Urinary bladder (tissue), 4 donors: ENCODE measurements around the gene ROCK2. TPM values are rescaled to one million over a fixed set of nuclear protein-coding genes. Genes with fewer than 3 reads are reported as not detected.
A peak's percentile ranks its signal among the peaks of the same experiment; 100 is the strongest.

Experiments used
- DNase-seq: peaks from one replicate; pipeline ENCODE4 v3.0.0-alpha.2; 2015; ENCODE audit errors: extremely low spot score
- H3K27ac ChIP-seq: one replicate; pipeline ENCODE4 v1.5.1; 2013; ENCODE audit warnings: low read depth, mild to moderate bottlenecking, moderate library complexity
- H3K36me3 ChIP-seq: one replicate; pipeline ENCODE4 v1.6.1; 2013; ENCODE audit warnings: mild to moderate bottlenecking, moderate library complexity; ENCODE audit not compliant: insufficient read depth
- H3K4me1 ChIP-seq: one replicate; pipeline ENCODE4 v1.6.1; 2013; ENCODE audit warnings: mild to moderate bottlenecking, moderate library complexity; ENCODE audit not compliant: insufficient read depth
- H3K4me3 ChIP-seq: one replicate; pipeline ENCODE4 v1.5.1; 2013; ENCODE audit warnings: low read depth, low read length
- WGBS: extraction: QIAGEN DNeasy Blood & Tissue Kit; methylation state at CpG from one replicate; pipeline ENCODE4 v1.1.7; 2013; 5-methylcytosine and 5-hydroxymethylcytosine counted together
- polyA plus RNA-seq: library from polyadenylated mRNA; stranded (reverse); fragments of 200-250 nt; gene quantifications from one replicate; pipeline ENCODE4 v1.2.3, GENCODE V29; 2013
- total RNA-seq: library from RNA; depleted of rRNA; stranded (reverse); fragments of >200 nt; gene quantifications from one replicate; pipeline ENCODE4 v1.2.3, GENCODE V29; 2014
- donor health status: healthy with polysubstance abuse.
- donor health status: healthy.

Gene ROCK2
- total and polyA plus RNA-seq, 2 donors, result 36.3 to 167 TPM

DNA sequence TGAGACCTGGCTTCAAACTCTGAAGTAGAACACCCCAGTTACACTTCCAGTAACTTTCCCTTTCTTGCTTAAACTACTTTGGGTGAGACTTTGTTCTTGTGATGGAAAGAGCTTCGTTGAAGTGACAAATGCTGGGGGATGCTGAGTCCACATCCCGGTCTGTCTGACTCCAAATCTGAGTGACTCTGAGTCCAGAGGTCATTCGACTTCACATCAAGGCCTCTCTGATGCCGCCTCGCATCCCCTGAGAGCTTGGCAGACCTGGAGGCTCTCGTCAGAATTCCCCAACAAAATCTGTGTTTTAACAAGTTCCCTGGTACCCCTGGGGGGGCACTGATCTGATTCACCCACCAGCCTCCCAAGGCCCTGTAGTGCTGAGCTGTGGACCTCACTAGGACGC is 31.6 kb upstream of the ROCK2 start:
- 87% methylated on average over 7 of the region's 7 CpGs for WGBS
- H3K4me3 ChIP-seq, result no peak overlapping the region
- H3K27ac ChIP-seq, result peak overlapping the region; percentile 11
- no peaks in the 10 kb centered on the region for H3K36me3 ChIP-seq
- no peaks in the 10 kb centered on the region for H3K4me1 ChIP-seq
- no peak for DNase-seq

DNA sequence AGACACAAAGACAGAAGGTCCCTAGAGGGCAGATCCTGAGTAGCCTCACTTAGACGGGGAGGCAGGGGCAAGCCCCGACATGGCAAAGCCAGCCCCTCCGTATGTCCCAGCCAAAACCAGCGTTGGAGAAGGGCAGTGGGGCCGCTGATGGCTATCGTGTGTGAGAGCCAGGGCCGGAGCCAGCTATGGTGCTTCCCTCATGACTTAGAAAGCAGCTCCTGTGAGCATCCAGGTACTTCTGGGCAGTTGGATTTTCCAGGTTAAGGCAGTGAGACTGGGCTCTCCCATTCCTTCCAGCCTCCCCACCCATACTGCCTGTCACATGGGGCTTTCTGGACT is 31.2 kb upstream of the ROCK2 start:
- no peak overlapping the region for H3K4me3 ChIP-seq
- H3K4me1 ChIP-seq, result no peaks in the 10 kb centered on the region
- WGBS, result 59% methylated on average over 7 of the region's 7 CpGs
- DNase-seq, result no peak
- no peaks in the 10 kb centered on the region for H3K36me3 ChIP-seq
- H3K27ac ChIP-seq, result peak overlapping the region; percentile 41

DNA sequence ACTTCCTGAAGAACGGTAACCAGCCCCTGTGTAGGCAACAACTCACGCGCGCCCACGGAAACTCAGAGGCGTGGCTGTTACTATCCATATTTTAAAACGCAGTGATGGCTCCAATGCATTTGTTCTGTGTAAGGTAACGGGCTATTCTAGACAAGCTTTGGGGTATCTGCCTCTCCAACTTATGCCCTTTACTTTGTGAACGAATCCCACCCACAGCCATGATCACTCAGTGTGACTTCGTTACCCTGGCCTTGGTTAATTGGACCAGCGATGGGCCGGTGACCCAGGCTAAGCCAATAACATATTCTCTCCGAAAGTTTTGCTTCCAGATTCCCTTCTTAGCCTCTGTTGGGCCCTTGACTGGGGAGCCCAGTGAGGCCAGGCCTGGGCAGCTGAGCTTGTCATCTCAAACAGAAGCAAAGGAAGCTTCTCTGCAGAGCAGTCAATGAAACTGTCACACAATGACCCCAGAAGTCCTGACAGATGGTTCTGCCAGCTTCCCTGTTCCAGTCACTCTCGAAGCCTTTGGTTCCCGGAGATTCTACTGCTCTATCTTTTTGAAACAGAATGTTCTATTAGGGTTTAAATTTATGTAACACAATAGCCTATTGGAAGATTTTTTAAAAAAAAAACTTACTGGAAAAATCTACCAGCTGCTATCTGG is 30.7 kb upstream of the ROCK2 start:
- H3K36me3 ChIP-seq, result no peaks in the 10 kb centered on the region
- H3K4me3 ChIP-seq, result no peak overlapping the region
- DNase-seq, result no peak
- WGBS, result 55% methylated on average over 15 of the region's 15 CpGs
- H3K4me1 ChIP-seq, result no peaks in the 10 kb centered on the region
- H3K27ac ChIP-seq, result peak overlapping the region; percentile 90

DNA sequence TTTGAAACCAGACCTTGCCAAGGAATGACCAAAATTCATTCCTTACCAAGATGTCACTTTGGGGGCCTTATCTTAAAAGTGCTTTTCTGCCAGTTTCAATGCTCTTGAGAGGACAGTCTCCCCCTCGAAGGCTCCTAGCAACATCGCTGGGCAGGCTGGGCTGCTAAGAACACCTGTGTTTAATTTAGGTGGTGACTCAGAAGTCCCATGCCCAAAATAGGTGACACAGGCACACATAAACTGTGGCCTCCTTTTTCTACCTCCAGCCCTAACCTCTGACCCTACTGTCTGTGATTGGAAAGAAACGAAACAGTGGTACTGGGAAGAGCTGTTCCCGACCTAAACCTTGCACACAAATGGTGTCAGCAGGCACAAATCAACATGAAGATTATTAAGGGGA is 28.7 kb upstream of the ROCK2 start:
- no peak overlapping the region for H3K27ac ChIP-seq

DNA sequence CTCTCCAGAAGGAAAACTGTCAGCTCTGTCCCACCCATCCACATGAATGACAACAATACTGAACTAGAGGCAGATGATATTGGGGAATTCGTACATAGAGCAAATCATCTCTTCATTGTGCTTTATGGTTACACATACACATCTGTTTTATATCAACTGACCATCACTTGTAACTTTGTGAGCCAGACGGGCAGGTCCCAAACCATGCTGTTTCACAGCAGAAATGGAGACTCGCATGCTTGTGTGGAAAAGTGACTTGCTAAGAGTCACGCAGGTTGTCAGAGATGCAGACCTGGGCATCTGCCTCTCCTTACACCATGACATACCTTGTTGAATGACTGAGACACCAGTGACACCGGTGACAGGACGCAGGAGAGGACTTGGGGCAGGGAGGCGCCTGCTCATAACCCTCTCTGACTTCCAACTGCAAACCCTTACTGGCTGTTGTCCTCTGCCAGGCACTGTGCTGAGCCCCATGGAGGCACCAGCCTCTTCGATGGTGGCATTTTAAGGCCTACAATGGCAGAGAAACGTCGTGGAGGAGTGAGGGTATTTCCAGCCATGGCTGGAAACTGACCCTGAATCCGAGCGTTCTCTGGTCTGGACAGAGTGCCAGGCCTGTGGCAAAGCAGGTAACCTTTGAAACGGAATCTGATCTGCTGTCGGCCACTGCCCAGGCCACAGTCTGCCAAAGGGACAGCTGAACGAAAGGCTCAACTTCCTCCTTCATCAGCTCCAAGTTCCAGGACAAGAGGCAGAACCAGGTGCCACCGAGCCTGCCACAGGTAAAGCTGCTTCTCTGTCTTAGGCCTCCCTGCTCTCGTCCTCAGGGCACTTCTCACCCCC is 26.9 kb upstream of the ROCK2 start:
- Histone ChIP-seq H3K4me1 (no peaks in the 10 kb centered on the region), H3K4me3 (no peak overlapping the region), H3K27ac (no peak overlapping the region), H3K36me3 (no peaks in the 10 kb centered on the region)
- no peak for DNase-seq
- WGBS, result 92% methylated on average over 17 of the region's 17 CpGs

More for the DNA sequence above, 28.7 kb upstream of the ROCK2 start:
- Histone ChIP-seq H3K36me3 (no peaks in the 10 kb centered on the region), H3K4me1 (no peaks in the 10 kb centered on the region), H3K4me3 (no peak overlapping the region)
- DNase-seq, result no peak
- WGBS, result 68% methylated on average over 4 of the region's 4 CpGs

DNA sequence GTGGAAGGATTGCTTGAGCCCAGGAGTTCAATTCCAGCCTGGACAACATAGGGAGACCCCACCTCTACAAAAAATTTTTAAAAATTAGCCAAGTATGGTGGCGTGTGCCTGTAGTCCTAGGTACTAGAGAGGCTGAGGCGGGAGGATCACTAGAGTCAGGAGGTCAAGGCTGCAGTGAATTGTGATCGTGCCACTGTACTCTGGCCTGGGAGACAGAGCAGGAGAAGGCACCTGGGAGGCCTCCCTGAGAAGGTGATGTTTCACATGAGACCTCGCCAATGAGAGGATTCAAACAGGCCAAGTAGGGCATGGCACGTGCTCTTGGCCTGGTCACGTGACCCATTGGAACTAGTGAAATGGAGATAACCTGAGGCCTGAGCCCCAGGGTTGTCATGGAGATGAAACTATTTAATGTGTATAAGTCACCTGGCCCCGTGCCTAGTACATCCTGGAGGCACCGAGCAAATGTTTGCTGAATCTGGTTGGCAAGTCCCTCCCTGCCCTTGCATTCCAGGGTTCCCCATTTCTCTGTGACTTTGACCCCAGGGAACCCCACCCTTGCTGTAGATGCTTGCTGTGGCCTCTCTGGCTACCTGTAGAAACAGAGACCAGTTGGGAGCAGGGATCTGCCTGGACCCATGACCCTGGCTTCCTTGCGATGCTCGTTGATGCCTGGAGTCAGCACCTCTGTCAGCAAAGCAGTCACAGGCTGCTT is 26.1 kb upstream of the ROCK2 start:
- no peak overlapping the region for H3K27ac ChIP-seq
- peak; percentile 70 for DNase-seq
- 77% methylated on average over 10 of the region's 10 CpGs for WGBS
- H3K36me3 ChIP-seq, result no peaks in the 10 kb centered on the region
- no peaks in the 10 kb centered on the region for H3K4me1 ChIP-seq
- no peak overlapping the region for H3K4me3 ChIP-seq

DNA sequence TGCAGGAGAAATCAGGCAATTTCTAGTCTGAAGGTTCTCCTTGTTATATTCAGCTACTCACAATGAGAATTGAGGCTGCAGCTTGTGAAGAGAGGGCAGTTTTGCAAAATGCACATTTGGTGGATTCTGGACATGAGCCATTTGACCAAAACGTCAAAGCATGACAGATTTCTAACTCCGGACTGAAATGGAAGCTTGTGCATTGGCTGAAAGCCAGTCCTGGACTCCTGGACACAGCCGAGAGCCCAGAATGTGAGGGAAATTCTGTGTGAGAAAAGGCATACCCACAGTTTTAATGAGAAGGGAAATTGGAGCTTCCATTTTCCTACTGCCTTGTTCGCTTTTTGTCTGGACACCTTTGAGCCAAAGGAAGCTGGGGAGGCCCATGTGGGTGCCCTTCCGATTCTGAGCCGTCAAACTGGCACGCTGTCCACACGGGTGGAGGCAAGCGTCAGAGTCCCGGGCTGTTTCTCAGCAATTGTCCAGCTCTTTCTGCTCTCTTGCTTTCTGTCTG is 23.7 kb upstream of the ROCK2 start:
- Histone ChIP-seq H3K4me3 (no peak overlapping the region), H3K27ac (no peak overlapping the region), H3K4me1 (no peaks in the 10 kb centered on the region), H3K36me3 (no peaks in the 10 kb centered on the region)
- no peak for DNase-seq
- WGBS, result 13% methylated on average over 10 of the region's 10 CpGs

DNA sequence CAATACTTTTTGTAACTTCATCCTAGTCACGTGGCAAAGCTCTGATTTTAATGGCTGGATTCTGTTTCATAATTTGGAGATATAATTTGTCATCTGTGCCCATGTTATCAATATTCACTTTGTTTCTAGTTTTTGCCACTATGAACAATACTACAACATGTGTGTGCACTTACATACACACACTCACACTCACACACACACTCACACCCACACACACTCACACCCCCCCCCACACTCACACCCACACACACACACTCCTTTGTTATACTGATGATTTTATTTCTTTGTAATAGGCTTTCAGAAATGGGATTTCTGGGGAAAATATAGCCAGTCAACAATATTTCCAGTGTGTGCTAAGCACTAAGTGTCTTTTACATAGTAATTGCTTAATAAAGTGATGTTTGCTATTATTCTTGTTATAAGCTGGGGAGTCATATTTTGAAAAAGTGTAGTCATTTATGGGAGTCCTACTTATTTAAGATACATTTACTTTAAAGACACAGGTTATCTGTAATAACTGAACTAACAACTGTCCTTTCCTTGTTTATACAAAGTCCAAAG is 22.8 kb upstream of the ROCK2 start:
- no peaks in the 10 kb centered on the region for H3K4me1 ChIP-seq
- WGBS, result 87% methylated on average over 1 of the region's 1 CpG
- no peaks in the 10 kb centered on the region for H3K36me3 ChIP-seq
- H3K27ac ChIP-seq, result no peak overlapping the region
- no peak overlapping the region for H3K4me3 ChIP-seq
- DNase-seq, result no peak

DNA sequence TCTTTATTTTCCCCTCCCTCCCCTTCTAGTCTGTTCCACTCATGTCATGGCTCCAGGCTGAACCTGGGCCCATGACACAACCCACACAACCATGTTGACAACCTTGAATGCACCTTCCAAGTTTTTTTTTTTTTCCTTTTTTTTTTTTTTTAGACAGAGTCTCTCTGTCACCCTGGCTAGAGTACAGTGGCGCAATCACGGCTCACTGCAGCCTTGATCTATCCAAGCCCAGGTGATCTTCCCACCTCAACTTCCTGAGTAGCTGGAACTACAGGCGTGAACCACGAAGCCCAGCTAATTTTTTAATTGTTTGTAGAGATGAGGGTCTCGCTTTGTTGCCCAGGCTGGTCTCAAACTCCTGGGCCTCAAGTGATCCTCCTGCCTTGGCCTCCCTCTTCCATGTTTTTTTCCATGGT is 21.9 kb upstream of the ROCK2 start:
- H3K36me3 ChIP-seq, result no peaks in the 10 kb centered on the region
- no peak overlapping the region for H3K27ac ChIP-seq
- H3K4me1 ChIP-seq, result no peaks in the 10 kb centered on the region
- no peak for DNase-seq
- WGBS, result 95% methylated on average over 5 of the region's 5 CpGs
- H3K4me3 ChIP-seq, result no peak overlapping the region

DNA sequence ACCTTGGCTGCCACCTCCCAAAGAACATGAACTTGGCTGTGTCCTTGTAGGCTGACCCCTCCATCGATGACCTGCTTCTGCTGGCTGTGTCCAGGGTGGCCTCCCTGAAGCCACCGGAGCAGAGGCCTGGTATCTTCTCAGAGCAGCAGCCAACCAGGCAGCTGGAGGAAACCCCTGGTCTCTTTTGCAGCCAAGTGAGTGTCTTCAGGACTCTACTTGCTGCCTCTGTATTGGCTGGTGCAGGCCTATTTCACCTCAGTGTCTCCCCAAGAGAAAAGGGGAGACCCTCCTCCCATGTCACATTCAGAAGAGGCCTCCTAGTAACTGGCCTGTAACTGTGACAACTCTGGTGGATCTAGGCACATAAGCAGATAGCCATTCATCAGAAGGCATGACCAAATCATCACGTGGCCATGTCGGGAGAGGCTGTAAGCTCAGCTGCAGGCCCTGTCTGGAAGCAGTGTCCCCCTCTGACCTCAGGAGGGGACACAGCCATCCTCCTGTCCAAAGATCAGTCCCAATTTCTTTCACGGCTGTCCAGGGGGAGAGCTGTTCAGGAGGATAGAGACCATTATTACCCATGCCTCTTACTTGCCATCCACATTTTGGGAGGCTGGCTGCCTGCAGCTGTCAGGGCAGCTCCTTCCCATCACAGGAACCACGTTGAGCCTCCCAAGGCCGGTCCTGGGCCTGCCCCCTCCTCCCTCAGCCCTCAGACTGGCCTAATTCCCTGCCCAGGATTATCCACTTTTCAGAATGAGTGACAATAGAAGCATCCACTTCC is 20.9 kb upstream of the ROCK2 start:
- Histone ChIP-seq H3K36me3 (no peaks in the 10 kb centered on the region), H3K4me3 (no peak overlapping the region), H3K4me1 (no peaks in the 10 kb centered on the region), H3K27ac (no peak overlapping the region)
- WGBS, result 70% methylated on average over 7 of the region's 7 CpGs
- no peak for DNase-seq

DNA sequence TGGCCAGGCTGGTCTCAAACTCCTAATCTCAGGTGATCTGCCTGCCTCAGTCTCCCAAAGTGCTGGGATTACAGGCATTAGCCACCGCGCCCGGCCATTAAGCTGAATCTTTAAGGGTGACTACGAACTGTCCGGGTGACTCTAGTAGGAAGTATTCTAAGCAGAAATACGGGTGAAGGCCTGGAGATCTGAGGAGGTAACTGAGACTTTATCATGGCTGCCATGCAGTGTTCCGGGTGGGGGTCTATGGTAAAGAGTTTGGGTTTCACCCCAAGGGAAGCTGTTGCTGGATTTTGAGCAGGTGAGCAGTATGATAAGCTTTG is 20.1 kb upstream of the ROCK2 start:
- no peak for DNase-seq
- Histone ChIP-seq H3K4me1 (no peaks in the 10 kb centered on the region), H3K36me3 (no peaks in the 10 kb centered on the region), H3K27ac (no peak overlapping the region), H3K4me3 (no peak overlapping the region)
- WGBS, result 94% methylated on average over 7 of the region's 7 CpGs

DNA sequence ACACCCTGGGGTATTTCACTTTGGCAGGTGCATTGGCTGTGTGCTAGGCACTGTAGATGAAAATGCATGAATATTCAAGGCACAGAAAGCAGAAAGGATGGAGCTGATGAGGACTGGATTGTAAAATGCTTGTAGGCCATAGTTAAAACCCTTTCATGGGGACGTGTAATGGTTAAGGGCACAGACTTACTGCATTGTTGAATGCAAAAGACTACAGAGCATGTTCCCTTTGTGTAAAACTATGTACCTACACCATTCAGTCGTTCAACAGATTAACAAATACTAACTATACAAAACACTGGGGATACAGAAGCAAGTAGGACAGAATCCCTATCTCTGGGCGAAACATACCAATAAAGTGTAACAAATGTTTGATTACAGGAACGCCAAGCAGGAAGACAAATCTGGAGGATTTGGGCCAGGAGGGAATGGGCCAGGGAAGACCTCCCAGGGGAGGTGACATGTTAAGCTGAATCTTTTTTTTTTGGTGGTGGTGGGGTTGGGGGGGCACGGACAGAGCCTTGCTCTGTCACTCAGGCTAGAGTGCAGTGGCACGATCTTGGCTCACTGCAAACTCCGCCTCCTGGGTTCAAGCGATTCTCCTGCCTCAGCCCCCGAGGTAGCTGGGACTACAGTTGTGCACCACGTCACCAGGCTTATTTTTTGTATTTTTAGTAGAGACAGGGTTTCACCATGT is 19.6 kb upstream of the ROCK2 start:
- Histone ChIP-seq H3K4me1 (no peaks in the 10 kb centered on the region), H3K36me3 (no peaks in the 10 kb centered on the region), H3K4me3 (no peak overlapping the region), H3K27ac (no peak overlapping the region)
- no peak for DNase-seq
- 91% methylated on average over 10 of the region's 10 CpGs for WGBS

DNA sequence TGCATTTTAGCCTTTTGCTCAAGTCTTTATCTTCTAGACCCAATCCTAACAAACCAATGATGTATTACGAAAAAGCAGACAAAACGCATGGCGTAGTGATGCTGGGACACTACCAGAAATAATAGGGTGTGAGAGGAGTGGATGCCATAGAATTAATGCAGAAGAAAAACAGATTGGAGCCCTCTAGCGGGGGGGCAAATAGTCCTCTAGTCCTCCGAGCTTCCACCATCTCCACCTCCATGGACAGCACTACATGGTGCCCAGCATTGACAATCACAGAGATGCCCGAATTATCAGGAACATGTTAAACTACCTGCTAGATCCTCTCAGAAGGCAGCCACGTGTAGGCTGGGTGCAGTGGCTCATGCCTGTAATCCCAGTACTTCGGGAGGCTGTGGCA is 15.4 kb upstream of the ROCK2 start:
- Histone ChIP-seq H3K4me3 (no peak overlapping the region), H3K36me3 (no peaks in the 10 kb centered on the region), H3K4me1 (no peaks in the 10 kb centered on the region), H3K27ac (no peak overlapping the region)
- WGBS, result 72% methylated on average over 8 of the region's 8 CpGs
- no peak for DNase-seq
